Ovary (tissue), 3 donors: Measurements from ENCODE around the gene STX3.

Experiments used
- CTCF ChIP-seq, 3 donors: fragments of 450-650 bp in 2 of 3; fragments of 200-600 bp in 1 of 3; IDR thresholded peaks; one replicate each; pipeline versions ENCODE4 v1.5.1 to v1.8.0; 2016 to 2022; ENCODE audit warnings: antibody characterized with exemption in 3 of 3, mild to moderate bottlenecking in 1 of 3
- EP300 ChIP-seq: sonication (generic); formaldehyde crosslinking; IDR thresholded peaks from one replicate; pipeline ENCODE4 v1.6.1; 2017; ENCODE audit warnings: antibody characterized with exemption
- donor health status: DM: no; HTN: no; CAD: no.

DNA sequence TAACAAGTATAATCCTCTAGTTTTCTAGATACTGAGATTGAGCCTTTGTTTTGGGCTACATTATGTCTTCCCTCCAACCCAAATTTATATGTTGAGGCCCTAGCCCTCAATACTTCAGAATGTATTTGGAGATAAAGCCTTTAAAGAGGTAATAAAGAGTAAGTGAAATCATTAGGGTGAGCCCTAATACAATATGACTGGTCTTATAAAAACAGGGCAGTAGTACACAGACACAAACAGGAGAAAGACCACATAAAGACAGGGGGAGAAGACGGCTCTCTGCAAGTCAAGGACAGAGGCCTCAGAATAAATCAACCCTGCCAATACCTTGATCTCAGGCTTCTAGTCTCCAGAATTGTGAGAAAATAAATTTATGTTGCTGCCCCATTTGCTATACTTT, 47.8 kb upstream of the STX3 start:
- no peak for TF ChIP-seq CTCF (IDR thresholded peaks at IDR 0.05)
- no peak for TF ChIP-seq EP300
